Tibial nerve (tissue), 4 donors: ENCODE measurements around the gene MYBPC1. TPM values are rescaled to one million over a fixed set of nuclear protein-coding genes. Genes with fewer than 3 reads are reported as not detected.

Source experiments
- DNase-seq, 2 donors: peaks; one replicate each; pipeline ENCODE4 v3.0.0-alpha.2; 2019; ENCODE audit warnings: low spot score in 2 of 2
- H3K27ac ChIP-seq, 4 donors: fragments of 200-600 bp; sonication (generic) in 3 of 4; one replicate each; pipeline ENCODE4 v1.5.1; 2017 to 2019; ENCODE audit warnings: mild to moderate bottlenecking in 1 of 4
- H3K27me3 ChIP-seq, 2 donors: fragments of 200-600 bp; sonication (generic) in 1 of 2; one replicate each; pipeline versions ENCODE4 v1.5.1 to v1.6.0; 2017 to 2019
- H3K36me3 ChIP-seq, 3 donors: fragments of 200-600 bp; sonication (generic); one replicate each; pipeline ENCODE4 v1.5.1; 2018 to 2019
- H3K4me1 ChIP-seq, 4 donors: fragments of 200-600 bp; sonication (generic) in 3 of 4; one replicate each; pipeline ENCODE4 v1.5.1; 2017 to 2019
- H3K4me3 ChIP-seq, 4 donors: fragments of 200-600 bp; sonication (generic) in 3 of 4; one replicate each; pipeline ENCODE4 v1.5.1; 2017 to 2019; ENCODE audit warnings: mild to moderate bottlenecking in 1 of 4, moderate library complexity in 1 of 4
- H3K9me3 ChIP-seq, 4 donors: fragments of 200-600 bp; sonication (generic) in 3 of 4; one replicate each; pipeline ENCODE4 v1.5.1; 2017 to 2019
- CTCF ChIP-seq, 5 experiments: fragments of 200-600 bp in 3 of 5; fragments of 450-650 bp in 2 of 5; sonication (generic) in 3 of 5; IDR thresholded peaks; one replicate each; pipeline ENCODE4 v1.5.1; 2016 to 2019; ENCODE audit warnings: antibody characterized with exemption in 5 of 5, mild to moderate bottlenecking in 3 of 5, moderate library complexity in 2 of 5
- EP300 ChIP-seq, 2 donors: sonication (generic); formaldehyde crosslinking; IDR thresholded peaks; one replicate each; pipeline ENCODE4 v1.6.1; 2017; ENCODE audit warnings: antibody characterized with exemption in 2 of 2, mild to moderate bottlenecking in 1 of 2
- POLR2A ChIP-seq, 2 donors: fragments of 450-650 bp; IDR thresholded peaks; one replicate each; pipeline ENCODE4 v1.6.1; 2017; ENCODE audit warnings: antibody characterized with exemption in 2 of 2, mild to moderate bottlenecking in 2 of 2, moderate library complexity in 2 of 2
- WGBS, 2 donors: methylation state at CpG; one replicate each; pipeline ENCODE4 v1.1.5; 2018; 5-methylcytosine and 5-hydroxymethylcytosine counted together
- total RNA-seq, 4 donors: library from RNA; depleted of rRNA; stranded (reverse); fragments of >200 nt; gene quantifications; one replicate each; pipeline ENCODE4 v1.1.0, GENCODE V29; 2016

Gene MYBPC1
- total RNA-seq, 4 donors from 2014 or later: under 0.01 to 1.5 (median 0.60) TPM

- no peaks in the 10 kb centered on the region for H3K9me3 ChIP-seq
- 50 to 65% methylated on average over 4 of the region's 4 CpGs for WGBS, 2 donors
- no peaks in the 10 kb centered on the region for H3K27me3 ChIP-seq
- H3K36me3 ChIP-seq: no peaks in the 10 kb centered on the region
- peaks cover 0 to 10% (median 0%) of the 10 kb centered on the region in 4 donors for H3K4me1 ChIP-seq
- TF ChIP-seq CTCF (IDR thresholded peaks at IDR 0.05) (no peak), POLR2A (IDR thresholded peaks at IDR 0.05) (no peak), EP300 (IDR thresholded peaks at IDR 0.05) (no peak)
- DNase-seq: no peak
- H3K4me3 ChIP-seq: no peak overlapping the region
- no peak overlapping the region for H3K27ac ChIP-seq
Observed at GRCh38 chr12:101571105-101571504, 23.7 kb upstream of the MYBPC1 start.

- Histone ChIP-seq H3K4me3 (no peak overlapping the region), H3K4me1 (peaks cover 0 to 10% (median 0%) of the 10 kb centered on the region in 4 donors), H3K27ac (no peak overlapping the region), H3K36me3 (no peaks in the 10 kb centered on the region), H3K27me3 (no peaks in the 10 kb centered on the region), H3K9me3 (no peaks in the 10 kb centered on the region)
- no peak for TF ChIP-seq EP300 (IDR thresholded peaks at IDR 0.05)
- no peak for TF ChIP-seq CTCF (IDR thresholded peaks at IDR 0.05)
- no peak for TF ChIP-seq POLR2A (IDR thresholded peaks at IDR 0.05)
- DNase-seq: no peak
- WGBS, 2 donors: 90 to 91% methylated on average over 1 of the region's 1 CpG
Observed at GRCh38 chr12:101573743-101574142, 21.0 kb upstream of the MYBPC1 start.

GRCh38 chr12:101578417-101578816 is 16.4 kb upstream of the MYBPC1 start:
- H3K27ac ChIP-seq: no peak overlapping the region
- TF ChIP-seq CTCF (IDR thresholded peaks at IDR 0.05): no peak
- TF ChIP-seq EP300 (IDR thresholded peaks at IDR 0.05): no peak
- no peak for TF ChIP-seq POLR2A (IDR thresholded peaks at IDR 0.05)
- H3K4me3 ChIP-seq: no peak overlapping the region
- WGBS, 2 donors: 65 to 69% methylated on average over 2 of the region's 2 CpGs
- no peaks in the 10 kb centered on the region for H3K36me3 ChIP-seq
- no peaks in the 10 kb centered on the region for H3K4me1 ChIP-seq
- H3K9me3 ChIP-seq: no peaks in the 10 kb centered on the region
- H3K27me3 ChIP-seq: no peaks in the 10 kb centered on the region
- DNase-seq: no peak

- Histone ChIP-seq H3K9me3 (no peaks in the 10 kb centered on the region), H3K36me3 (no peaks in the 10 kb centered on the region), H3K4me1 (no peaks in the 10 kb centered on the region), H3K4me3 (no peak overlapping the region), H3K27me3 (no peaks in the 10 kb centered on the region), H3K27ac (no peak overlapping the region)
- DNase-seq: no peak
- WGBS, 2 donors: 20 to 33% methylated on average over 1 of the region's 1 CpG
- TF ChIP-seq CTCF (IDR thresholded peaks at IDR 0.05): no peak
- TF ChIP-seq POLR2A (IDR thresholded peaks at IDR 0.05): no peak
- TF ChIP-seq EP300 (IDR thresholded peaks at IDR 0.05): no peak
Observed at GRCh38 chr12:101581190-101581589, 13.6 kb upstream of the MYBPC1 start.

GRCh38 chr12:101582937-101583336 is 11.8 kb upstream of the MYBPC1 start:
- no peak overlapping the region for H3K27ac ChIP-seq
- no peaks in the 10 kb centered on the region for H3K36me3 ChIP-seq
- no peak for DNase-seq
- no peak for TF ChIP-seq CTCF (IDR thresholded peaks at IDR 0.05)
- no peak for TF ChIP-seq POLR2A (IDR thresholded peaks at IDR 0.05)
- TF ChIP-seq EP300 (IDR thresholded peaks at IDR 0.05): no peak
- H3K27me3 ChIP-seq: no peaks in the 10 kb centered on the region
- no peak overlapping the region for H3K4me3 ChIP-seq
- no peaks in the 10 kb centered on the region for H3K9me3 ChIP-seq
- WGBS, 2 donors: 26 to 47% methylated on average over 1 of the region's 1 CpG
- H3K4me1 ChIP-seq: no peaks in the 10 kb centered on the region
